GM06990 (cell line): ENCODE measurements around the gene TRPM6.

Experiments
- DNase-seq: peaks from one replicate; pipeline ENCODE4 v3.0.0-alpha.2; 2011; ENCODE audit not compliant: insufficient read length; ENCODE audit errors: extremely low read depth
- H3K27me3 ChIP-seq: replicated peaks from 2 replicates; pipeline ENCODE4 v1.6.0; 2011; ENCODE audit warnings: low read length; ENCODE audit not compliant: control insufficient read depth, insufficient read depth
- H3K36me3 ChIP-seq: 2 replicates; pipeline ENCODE4 v1.5.1; 2011; ENCODE audit warnings: low read length; ENCODE audit not compliant: control insufficient read depth, insufficient read depth
- H3K4me3 ChIP-seq: replicated peaks from 2 replicates; pipeline ENCODE4 v1.5.1; 2011; ENCODE audit warnings: low read depth, mild to moderate bottlenecking, control low read depth, low read length
- TF ChIP-seq, protein P1 (sequence below): IDR thresholded peaks from 2 replicates; pipeline ENCODE4 v1.5.1; 2011; ENCODE audit warnings: low read length, control low read depth, mild to moderate bottlenecking, inconsistent platforms; ENCODE audit not compliant: insufficient read depth, poor library complexity, severe bottlenecking

TRPM6 gene, protein sequence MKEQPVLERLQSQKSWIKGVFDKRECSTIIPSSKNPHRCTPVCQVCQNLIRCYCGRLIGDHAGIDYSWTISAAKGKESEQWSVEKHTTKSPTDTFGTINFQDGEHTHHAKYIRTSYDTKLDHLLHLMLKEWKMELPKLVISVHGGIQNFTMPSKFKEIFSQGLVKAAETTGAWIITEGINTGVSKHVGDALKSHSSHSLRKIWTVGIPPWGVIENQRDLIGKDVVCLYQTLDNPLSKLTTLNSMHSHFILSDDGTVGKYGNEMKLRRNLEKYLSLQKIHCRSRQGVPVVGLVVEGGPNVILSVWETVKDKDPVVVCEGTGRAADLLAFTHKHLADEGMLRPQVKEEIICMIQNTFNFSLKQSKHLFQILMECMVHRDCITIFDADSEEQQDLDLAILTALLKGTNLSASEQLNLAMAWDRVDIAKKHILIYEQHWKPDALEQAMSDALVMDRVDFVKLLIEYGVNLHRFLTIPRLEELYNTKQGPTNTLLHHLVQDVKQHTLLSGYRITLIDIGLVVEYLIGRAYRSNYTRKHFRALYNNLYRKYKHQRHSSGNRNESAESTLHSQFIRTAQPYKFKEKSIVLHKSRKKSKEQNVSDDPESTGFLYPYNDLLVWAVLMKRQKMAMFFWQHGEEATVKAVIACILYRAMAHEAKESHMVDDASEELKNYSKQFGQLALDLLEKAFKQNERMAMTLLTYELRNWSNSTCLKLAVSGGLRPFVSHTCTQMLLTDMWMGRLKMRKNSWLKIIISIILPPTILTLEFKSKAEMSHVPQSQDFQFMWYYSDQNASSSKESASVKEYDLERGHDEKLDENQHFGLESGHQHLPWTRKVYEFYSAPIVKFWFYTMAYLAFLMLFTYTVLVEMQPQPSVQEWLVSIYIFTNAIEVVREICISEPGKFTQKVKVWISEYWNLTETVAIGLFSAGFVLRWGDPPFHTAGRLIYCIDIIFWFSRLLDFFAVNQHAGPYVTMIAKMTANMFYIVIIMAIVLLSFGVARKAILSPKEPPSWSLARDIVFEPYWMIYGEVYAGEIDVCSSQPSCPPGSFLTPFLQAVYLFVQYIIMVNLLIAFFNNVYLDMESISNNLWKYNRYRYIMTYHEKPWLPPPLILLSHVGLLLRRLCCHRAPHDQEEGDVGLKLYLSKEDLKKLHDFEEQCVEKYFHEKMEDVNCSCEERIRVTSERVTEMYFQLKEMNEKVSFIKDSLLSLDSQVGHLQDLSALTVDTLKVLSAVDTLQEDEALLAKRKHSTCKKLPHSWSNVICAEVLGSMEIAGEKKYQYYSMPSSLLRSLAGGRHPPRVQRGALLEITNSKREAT (N-terminal part only)

DNA sequence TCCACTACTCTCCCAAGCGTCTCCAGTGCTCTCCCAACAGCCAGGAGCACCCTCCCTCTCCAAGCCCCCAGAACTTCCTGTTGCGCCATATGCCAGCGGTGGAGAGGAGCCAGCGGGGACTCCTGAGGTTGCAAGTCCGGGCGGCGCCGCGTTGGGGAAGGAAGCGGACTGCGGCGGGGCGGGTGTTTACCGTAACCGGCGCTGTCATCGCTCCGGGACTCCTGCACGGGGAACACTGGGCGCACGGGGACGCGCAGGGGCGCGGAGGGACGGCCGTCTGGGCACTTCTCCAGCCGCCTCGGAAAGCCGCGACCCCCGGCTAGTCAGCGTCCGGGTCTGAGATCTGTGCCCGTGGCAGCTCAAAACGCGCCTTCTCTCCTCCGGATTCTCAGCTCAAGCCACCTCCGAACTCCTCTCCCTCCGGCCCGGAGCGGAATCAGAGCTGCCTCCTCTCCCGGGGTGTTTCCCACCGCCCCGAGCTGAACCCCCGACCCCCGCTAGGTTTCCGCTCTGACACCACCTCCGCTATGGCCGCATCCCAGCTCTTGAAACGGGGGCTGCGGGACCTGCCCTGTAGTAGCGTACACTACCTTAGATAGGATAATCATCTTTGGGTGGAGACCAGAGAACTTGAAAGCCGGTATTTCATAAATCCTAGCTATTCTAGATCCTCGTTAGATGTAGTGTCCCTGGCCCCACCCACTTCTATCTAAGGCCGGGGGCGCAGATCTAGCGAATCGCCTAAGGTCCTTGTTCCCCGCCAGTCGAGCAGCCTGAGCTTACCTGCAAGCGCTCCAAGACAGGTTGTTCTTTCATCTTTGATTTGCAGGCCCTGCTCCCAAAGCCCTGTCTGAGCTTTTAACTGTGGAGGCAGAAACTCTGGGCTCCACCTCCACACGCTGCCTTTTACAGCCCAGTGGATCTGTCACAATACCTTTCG is at the start of gene TRPM6:
TSS of gene TRPM6 (minus strand) at position 881 of the 940 bp plus-strand sequence. CDS start at position 816, 65 bp downstream.
- TF ChIP-seq, protein P1, sequence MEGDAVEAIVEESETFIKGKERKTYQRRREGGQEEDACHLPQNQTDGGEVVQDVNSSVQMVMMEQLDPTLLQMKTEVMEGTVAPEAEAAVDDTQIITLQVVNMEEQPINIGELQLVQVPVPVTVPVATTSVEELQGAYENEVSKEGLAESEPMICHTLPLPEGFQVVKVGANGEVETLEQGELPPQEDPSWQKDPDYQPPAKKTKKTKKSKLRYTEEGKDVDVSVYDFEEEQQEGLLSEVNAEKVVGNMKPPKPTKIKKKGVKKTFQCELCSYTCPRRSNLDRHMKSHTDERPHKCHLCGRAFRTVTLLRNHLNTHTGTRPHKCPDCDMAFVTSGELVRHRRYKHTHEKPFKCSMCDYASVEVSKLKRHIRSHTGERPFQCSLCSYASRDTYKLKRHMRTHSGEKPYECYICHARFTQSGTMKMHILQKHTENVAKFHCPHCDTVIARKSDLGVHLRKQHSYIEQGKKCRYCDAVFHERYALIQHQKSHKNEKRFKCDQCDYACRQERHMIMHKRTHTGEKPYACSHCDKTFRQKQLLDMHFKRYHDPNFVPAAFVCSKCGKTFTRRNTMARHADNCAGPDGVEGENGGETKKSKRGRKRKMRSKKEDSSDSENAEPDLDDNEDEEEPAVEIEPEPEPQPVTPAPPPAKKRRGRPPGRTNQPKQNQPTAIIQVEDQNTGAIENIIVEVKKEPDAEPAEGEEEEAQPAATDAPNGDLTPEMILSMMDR, result no peak
- no peaks in the 10 kb centered on the region for H3K36me3 ChIP-seq
- DNase-seq, result peak; percentile 10
- peak within 1 kb of the TSS; percentile 38 for H3K4me3 ChIP-seq
- no peaks in the 10 kb centered on the region; the same call in 1 of the 2 replicates for H3K27me3 ChIP-seq

DNA sequence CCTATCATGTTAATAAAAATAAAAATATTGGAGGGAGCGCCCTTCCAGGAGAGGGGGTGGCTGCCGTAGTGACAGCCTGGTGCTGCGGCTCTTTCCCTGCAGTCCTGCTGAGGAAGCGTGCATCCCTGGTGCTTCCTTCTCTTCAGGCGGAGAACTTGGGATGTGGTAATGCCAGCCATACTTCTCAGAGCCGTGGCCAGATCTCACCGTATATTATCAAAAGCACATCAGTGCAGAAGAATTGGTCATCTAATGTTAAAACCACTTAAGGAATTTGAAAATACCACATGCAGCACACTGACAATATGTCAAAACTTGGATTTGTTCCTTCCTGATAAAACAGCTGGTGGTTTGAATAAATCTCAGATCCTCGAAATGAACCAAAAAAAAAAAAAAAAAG is 47.3 kb upstream of the TRPM6 start:
- no peak for DNase-seq
- Histone ChIP-seq H3K36me3 (no peaks in the 10 kb centered on the region), H3K4me3 (no peak overlapping the region), H3K27me3 (no peaks in the 10 kb centered on the region)
- TF ChIP-seq, protein P1, result no peak

DNA sequence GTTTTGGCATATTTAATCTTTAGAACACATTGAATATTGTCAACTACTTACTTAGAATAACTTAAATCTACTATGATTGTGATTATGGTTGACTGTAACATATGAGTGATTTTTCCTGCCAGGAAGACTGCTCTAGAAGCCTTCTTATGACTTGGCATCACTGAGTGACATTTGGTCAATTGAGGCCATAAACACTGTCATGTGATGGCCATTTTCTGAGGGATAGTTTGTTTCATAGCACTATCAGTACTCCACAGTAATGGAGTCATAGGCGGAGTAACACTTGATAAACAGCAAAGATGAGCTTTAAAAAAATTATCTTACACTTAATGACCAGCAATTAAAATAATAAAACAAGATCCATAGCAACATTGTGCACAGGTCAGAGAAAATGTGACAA is 34.0 kb upstream of the TRPM6 start:
- TF ChIP-seq, protein P1, result no peak
- Histone ChIP-seq H3K36me3 (no peaks in the 10 kb centered on the region), H3K27me3 (no peaks in the 10 kb centered on the region), H3K4me3 (no peak overlapping the region)
- DNase-seq, result no peak

DNA sequence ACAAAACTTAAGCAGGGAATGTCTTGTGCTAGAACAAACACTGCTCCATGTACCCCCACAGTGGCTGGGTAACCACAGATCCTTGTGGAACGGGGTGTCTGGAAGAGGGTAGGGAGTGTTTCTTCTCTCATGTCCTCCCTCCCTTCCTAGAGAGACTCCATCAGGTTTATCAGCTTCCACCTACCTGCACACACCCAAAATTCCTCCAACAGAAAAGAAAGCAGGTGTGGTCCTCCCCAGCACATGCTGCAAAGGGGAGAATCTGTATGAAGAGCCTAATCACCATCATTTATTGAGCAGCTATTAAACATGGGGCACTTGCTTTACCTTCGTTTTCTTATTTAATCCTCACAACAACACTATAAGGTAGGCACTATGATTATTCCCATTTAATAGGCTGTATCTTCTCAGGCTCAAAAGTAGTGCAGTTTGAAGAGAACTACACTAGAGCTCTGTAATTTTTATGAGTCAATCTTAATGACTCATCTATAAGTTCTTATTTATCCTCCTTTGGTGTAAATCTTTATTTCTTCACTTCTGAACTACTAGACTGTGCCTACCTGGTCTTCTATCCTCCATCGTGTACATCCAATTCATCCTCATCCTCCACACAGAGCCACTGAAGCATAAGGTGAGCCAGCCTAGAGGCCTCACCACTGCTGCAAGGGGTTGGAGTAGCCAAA is 33.4 kb upstream of the TRPM6 start:
- DNase-seq, result no peak
- TF ChIP-seq, protein P1, result no peak
- H3K27me3 ChIP-seq, result no peaks in the 10 kb centered on the region

More for the DNA sequence above, 33.4 kb upstream of the TRPM6 start:
- Histone ChIP-seq H3K4me3 (no peak overlapping the region), H3K36me3 (no peaks in the 10 kb centered on the region)
